MG63 (cell line): ENCODE data around the gene FOXF2. TPM values are rescaled to one million over a fixed set of nuclear protein-coding genes. Genes with fewer than 3 reads are reported as not detected.

Source experiments
- DNase-seq: peaks from one replicate; pipeline ENCODE4 v3.0.0-alpha.2; 2020
- H3K27me3 ChIP-seq: fragments of 250-450 bp; sonication (Bioruptor Pico); 2 replicates; pipeline ENCODE4 v1.5.1; 2020; ENCODE audit warnings: mild to moderate bottlenecking, moderate library complexity
- H3K36me3 ChIP-seq: fragments of 250-450 bp; sonication (Bioruptor Pico); 2 replicates; pipeline ENCODE4 v1.5.1; 2020; ENCODE audit warnings: mild to moderate bottlenecking, moderate library complexity
- H3K4me3 ChIP-seq: fragments of 250-450 bp; sonication (Bioruptor Pico); 2 replicates; pipeline ENCODE4 v1.5.1; 2020; ENCODE audit warnings: mild to moderate bottlenecking, moderate library complexity
- H3K9me3 ChIP-seq: fragments of 250-450 bp; sonication (Bioruptor Pico); 2 replicates; pipeline ENCODE4 v1.5.1; 2020; ENCODE audit warnings: mild to moderate bottlenecking, moderate library complexity
- total RNA-seq: library from RNA; depleted of rRNA; stranded (reverse); fragments of >200 nt; shearing (Covaris generic); gene quantifications from 2 replicates; pipeline ENCODE4 v1.2.3, GENCODE V29; 2014; ENCODE audit warnings: low replicate concordance

The FOXF2 gene
- total RNA-seq, 1 experiment from 2014 or later, result 2.0 TPM

DNA sequence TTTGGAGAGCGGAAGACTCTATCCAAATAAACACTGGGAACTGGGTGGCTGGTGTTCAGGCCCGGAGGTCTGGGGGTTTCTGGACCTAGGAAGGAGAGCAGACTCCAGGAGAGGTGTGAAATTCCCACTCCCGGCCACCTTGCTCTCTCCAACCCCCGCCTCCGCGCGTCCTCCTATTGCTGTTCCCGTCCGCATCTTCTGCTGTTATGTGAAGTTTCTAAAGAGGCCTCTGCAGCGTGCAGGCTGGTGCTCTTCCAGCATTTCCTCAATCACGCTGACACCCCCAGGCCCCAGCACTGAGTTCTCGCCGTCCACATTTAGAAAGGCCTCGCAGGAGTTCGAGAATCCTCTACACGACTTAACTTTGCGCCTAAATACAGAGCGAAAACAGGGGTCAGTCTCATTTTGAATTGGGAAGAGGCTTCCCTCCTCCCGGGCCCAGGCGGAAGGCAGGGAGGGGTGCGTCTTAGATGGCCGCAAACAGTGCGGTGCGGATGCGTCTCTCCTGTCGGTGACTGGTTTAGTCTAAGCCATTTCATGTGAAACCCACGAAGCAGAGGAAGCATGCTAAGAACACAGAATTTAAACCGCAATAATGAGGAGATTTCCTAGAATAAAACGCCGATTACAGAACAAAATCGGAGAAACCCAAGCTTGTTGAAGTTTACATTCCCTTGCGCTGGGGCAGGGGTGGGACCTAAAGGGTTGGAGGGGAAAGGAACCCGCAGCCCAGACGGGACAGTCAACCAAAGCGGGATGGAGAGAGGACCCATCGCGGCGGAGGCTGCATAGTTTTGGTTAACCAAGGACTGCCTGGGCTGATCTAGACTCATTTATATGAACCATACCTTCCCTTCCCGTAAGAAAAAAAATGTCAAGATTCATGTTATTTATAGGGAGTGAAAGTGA is 4.0 kb upstream of the FOXF2 start:
- Histone ChIP-seq H3K4me3 (no peak overlapping the region), H3K36me3 (no peaks in the 10 kb centered on the region), H3K9me3 (no peaks in the 10 kb centered on the region), H3K27me3 (no peaks in the 10 kb centered on the region)
- DNase-seq, result no peak

DNA sequence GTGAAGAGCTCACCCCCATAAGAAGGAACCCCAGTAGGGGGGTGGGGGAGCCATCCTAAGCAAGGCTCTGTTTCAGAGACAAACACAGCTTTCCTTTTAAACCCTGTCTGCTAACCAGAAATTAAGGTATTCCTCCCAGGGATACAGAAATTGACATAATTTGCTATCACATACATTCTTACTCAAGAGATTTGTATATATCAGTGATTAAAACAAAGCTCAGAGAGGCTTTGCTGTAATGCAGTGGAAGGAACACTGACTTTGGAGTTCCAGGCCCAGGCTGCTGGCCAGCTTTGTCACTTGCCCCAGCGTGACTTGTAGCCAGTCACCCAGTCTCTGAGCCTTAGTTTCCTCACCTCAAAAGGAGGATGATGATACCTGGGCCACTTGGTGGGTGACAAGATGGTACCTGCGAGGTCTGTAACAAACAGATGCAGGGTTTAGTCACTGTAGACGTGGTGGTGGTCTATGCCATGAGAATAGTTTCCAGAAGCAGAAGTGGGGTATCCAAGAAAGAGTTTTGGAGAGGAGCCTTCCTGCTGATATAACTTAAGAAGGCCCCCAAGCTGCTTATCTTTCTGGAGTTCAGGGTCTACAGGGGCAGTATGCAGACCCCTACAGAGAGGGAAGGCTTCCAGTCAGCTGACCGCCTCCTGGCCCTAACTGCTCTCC is 3.2 kb upstream of the FOXF2 start:
- Histone ChIP-seq H3K27me3 (no peaks in the 10 kb centered on the region), H3K4me3 (no peak overlapping the region)
- no peak for DNase-seq

DNA sequence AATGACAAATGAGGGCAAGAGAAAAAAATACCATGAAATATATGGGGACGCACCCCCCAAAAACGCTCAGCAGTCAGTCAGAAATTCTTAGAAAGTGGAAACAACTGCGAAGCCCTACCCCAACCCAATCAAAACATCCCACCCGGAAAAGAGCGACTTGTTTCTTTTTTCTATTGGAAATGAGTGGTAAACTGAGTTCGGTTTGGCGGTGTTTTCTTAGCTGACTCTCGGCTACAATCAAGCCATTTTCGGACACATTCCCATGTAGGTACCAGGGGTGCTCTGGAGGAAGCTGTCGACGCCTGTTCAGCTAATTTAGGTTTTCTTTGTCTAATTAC is 1.9 kb upstream of the FOXF2 start:
- Histone ChIP-seq H3K27me3 (no peaks in the 10 kb centered on the region), H3K36me3 (no peaks in the 10 kb centered on the region), H3K9me3 (no peaks in the 10 kb centered on the region), H3K4me3 (no peak overlapping the region)
- DNase-seq, result no peak

More for the DNA sequence above, 3.2 kb upstream of the FOXF2 start:
- no peaks in the 10 kb centered on the region for H3K9me3 ChIP-seq
- no peaks in the 10 kb centered on the region for H3K36me3 ChIP-seq

DNA sequence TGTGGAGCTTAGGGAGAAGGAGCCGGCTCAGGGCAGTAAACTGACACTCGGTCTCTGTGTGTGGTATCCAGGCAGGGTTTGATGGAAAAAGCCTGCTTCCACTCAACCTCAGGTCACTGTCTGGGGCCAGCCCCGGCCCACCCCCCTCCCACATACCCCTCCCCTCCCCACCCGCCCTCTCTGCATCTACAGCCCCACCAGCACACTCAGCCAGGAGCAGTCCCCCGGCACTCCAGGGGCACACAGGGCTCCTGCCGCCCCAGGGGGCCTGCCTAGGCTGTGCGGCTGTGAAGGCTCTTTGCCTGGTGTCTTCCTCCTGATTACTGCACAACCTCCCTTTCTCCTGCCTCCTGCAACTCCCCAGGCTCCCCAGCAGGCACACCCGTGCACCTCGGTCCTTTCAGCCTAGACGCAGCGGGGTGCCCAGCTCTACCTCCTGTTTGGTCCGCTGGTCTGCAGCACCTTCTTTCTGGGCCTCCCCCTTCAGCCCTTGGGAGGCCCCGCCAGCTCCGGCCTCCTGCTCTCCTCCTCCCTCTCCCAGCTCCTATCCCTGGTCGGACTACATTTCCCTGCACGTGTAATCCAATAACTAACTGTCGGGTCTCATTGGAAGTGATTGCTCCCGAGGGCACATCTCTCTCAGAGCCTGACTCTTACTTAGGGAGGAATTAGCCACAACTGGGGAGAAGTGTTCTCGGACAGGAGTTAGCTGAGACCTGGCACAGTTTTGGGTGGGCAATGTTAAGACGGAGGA is 1.3 kb upstream of the FOXF2 start:
- Histone ChIP-seq H3K27me3 (no peaks in the 10 kb centered on the region), H3K9me3 (no peaks in the 10 kb centered on the region), H3K36me3 (no peaks in the 10 kb centered on the region), H3K4me3 (no peak overlapping the region)
- DNase-seq, result no peak

DNA sequence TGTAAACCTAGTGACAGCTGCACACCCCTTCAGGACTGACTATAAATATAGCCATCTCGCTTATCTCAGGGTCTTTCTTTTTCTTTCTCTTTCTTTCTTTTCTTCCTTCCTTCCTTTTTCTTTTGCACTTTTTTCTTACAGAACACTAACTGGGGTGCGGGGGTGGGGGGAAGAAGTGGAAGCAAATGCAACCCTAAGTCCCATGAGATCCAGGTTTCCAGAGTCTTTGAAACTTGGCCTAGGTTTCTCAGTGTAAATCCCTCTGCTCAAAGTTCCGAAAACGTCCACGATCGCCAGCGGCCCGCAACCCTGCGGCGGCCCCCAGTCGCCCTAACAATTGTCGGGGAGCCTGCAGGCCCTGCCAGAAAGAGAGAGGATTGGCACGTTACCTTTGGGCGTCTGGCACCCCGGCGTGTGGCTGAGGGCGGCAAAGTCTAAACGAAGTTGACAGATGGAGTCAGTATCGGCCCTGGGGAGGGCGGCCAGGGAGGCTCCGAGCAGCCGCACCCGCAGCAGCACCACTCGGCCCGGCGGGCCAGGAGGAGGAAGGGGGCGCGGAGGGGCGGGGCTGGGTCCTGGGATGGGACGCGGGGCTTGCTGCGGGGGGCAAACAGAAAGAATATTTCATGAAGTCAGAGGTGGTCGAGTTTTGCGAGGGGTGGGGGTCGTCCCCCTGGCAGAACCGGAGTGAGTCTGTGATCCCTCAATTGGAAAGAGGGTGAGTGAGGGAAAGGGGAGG is 577 bp upstream of the FOXF2 start:
- no peak for DNase-seq
- no peaks in the 10 kb centered on the region for H3K27me3 ChIP-seq
- no peaks in the 10 kb centered on the region for H3K9me3 ChIP-seq
- no peak overlapping the region for H3K4me3 ChIP-seq
- no peaks in the 10 kb centered on the region for H3K36me3 ChIP-seq

DNA sequence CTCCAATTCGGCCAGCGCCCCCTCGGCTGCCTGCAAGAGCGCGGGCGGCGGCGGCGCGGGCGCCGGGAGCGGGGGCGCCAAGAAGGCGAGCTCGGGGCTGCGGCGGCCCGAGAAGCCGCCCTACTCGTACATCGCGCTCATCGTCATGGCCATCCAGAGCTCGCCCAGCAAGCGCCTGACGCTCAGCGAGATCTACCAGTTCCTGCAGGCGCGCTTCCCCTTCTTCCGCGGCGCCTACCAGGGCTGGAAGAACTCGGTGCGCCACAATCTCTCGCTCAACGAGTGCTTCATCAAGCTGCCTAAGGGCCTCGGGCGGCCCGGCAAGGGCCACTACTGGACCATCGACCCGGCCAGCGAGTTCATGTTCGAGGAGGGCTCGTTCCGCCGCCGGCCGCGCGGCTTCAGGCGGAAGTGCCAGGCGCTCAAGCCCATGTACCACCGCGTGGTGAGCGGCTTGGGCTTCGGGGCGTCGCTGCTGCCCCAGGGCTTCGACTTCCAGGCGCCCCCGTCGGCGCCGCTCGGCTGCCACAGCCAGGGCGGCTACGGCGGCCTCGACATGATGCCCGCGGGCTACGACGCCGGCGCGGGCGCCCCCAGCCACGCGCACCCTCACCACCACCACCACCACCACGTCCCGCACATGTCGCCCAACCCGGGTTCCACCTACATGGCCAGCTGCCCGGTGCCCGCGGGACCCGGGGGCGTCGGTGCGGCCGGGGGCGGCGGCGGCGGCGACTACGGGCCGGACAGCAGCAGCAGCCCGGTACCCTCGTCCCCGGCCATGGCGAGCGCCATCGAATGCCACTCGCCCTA is 963 bp downstream of the FOXF2 start:
- Histone ChIP-seq H3K9me3 (no peaks in the 10 kb centered on the region), H3K36me3 (no peaks in the 10 kb centered on the region), H3K4me3 (peak overlapping the region; percentile 60), H3K27me3 (no peaks in the 10 kb centered on the region)
- peak; percentile 37 for DNase-seq

DNA sequence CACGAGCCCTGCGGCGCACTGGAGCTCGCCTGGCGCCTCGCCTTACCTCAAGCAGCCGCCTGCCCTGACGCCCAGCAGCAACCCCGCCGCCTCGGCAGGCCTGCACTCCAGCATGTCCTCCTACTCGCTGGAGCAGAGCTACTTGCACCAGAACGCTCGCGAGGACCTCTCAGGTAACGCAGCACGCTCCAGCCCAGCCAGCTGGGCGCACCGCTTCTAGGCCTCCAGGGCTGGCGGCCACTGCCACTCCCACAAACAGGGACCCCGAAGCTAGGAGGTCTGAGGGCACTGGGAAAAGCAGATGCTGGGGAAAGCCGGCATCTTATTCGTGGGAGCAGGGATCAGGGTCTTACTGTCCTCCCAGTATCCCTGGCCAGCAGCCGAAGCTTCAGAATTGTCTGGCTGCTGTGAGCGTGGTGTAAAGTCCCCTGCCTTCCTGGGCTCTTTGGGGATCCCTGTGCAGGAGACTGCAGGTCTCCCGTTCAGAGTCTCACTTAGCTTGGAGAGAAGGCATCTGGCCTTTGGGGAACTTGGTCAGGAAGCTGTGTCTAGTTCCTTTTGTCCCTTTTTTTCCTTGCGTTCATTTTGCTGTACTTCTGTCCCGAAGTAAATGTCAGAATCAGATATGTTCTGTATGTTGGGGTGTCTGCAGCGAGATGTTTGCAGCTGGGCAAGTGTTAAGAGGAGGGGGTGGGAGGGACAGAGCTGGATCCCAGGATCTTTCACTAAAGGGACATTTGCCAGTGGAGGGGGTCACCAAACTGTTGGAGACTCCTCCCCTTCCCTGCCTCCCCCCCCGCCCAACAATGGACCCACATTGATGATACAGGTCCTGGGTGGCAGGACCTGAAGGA is 1.8 kb downstream of the FOXF2 start:
- Histone ChIP-seq H3K36me3 (no peaks in the 10 kb centered on the region), H3K4me3 (peak overlapping the region; percentile 60), H3K9me3 (no peaks in the 10 kb centered on the region), H3K27me3 (no peaks in the 10 kb centered on the region)
- peak; percentile 31 for DNase-seq

DNA sequence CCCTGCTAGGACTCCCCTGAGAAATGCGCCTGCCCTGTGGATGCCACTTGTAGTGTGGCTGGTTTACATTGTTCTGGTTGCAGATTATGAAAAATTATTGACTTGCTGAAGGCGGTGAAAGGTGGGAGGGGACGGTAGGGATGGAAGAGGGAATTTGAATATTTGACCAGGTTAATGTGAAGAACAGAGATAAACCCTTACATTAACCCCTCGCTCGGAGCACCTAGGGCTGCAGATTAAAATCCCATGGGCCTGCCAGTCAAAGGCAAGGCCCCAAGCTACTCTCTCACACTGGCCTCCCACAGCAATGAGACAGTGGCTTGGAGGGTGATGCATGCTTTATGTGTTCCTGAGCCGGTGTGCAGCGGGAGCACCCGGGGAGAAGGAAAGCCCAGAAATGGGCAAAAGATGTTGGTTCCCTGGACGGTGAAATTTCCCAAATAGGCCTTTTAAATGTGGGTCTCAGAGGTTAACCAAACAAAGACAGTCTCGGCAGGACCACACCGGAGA is 2.5 kb downstream of the FOXF2 start:
- peak overlapping the region; percentile 60 for H3K4me3 ChIP-seq
- H3K27me3 ChIP-seq, result no peaks in the 10 kb centered on the region
- H3K36me3 ChIP-seq, result no peaks in the 10 kb centered on the region
- DNase-seq, result no peak
- H3K9me3 ChIP-seq, result no peaks in the 10 kb centered on the region

DNA sequence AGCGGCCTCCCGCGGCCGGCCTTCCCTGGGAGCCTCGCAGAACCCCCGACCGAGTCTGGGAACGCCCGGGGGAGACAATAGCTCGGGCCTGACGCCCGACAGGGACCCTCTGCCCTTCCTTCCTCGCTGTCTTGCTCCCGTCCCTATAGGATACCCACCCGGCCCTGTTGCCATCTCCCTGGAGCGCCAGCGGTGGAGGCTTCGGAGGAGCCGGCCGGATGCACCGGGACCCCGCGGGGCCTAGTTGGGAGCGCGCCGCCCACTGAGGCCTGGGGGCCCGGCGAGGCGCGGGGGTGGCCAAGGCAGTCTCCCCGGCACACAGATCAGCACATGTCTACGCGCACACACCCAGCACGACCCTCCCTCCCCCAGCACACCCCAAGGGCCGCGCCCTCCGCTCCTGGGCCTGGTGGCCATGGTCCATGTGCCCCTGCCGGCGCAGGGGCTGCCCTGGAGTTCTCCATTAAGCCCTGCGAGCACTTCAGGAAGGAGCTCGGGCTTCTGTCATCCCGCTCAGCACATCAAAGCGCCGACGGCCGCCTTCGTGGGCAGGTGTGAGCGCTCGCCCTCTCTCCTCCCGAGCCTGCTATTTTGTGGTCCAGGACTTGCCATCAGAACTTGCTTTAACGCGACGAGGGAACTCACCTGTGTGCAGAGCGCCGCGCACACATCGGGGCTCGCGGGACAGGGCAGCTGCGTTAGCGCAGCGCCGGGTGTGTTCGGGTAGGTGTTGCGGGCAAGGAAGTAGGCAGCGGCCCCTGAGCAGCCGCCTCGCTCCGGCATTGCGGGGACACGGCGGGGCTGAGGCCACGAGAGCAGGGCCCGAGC is 3.7 kb downstream of the FOXF2 start:
- no peaks in the 10 kb centered on the region for H3K27me3 ChIP-seq
- no peak for DNase-seq
- no peak overlapping the region for H3K4me3 ChIP-seq
- H3K9me3 ChIP-seq, result no peaks in the 10 kb centered on the region
- no peaks in the 10 kb centered on the region for H3K36me3 ChIP-seq

DNA sequence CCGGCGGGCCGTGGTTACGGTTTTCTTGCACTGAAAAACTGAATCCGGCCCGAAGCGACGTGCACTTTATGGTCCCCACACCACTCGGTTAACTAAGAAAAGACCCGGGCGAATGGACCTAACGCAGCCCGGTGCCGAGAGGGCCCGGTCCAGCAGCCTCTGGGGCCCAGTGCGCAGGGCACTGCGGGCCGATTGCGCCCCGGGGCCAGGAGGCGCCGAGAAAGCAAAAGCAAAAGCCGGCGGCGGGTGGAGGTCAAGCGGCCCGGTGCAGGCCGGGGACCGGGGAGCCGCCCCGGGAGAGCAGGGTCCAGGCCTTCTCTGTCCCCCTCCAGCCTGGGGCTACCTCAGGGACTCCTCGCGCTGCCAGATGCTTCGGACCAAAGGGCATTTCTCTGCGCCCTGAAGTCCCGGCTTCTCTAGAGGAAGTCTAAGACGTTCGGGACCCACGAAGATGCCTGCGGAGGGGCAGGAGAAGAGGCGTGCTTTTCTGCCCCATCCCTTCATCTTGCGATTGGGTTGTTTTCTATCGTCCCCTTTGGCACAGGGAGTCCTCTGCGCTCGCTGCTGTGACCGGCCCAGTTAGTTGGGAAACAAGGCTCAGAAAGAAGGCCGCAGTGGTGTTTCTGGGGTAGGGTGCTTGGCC is 4.4 kb downstream of the FOXF2 start:
- Histone ChIP-seq H3K27me3 (no peaks in the 10 kb centered on the region), H3K9me3 (no peaks in the 10 kb centered on the region), H3K4me3 (no peak overlapping the region), H3K36me3 (no peaks in the 10 kb centered on the region)
- DNase-seq, result no peak

DNA sequence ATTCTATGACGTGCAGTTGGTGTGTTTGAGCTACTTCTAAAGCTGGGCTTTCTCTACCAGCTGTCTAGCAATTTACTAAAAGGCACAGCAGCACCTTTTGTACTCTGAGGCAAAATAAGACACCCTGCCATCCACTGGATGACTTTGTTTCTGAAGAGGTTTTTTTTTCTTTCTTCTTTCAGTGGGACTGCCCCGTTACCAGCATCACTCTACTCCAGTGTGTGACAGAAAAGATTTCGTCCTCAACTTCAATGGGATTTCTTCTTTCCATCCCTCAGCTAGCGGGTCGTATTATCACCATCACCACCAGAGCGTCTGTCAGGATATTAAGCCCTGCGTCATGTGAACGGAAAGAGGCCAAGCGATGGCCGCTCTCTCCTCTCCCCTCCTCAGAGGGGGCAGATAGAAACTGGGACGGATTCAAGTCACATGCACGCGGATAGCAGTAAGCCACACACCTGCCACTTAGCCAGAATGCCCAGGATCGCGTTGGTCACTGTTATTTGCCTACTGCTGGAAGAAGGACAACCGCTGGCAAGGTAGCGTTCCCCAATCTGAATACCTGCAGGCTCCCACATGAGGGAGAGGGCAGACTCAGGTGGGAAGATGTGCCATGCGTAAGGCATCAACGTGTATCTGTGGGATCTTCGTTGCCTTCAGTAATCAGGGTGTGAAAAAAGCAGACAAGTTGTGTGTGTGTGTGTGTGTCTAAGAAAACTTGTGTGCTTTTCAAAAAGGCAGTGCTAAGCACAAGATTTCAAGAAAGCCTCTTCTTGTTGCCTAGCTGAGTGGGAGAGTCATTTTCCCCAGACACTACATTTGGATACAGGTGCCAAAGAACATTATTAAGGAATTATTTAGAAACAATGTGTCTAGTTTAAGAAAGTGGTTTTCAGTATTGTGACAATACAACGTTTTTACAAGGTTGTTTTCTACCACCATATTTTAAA is 5.4 kb downstream of the FOXF2 start:
- H3K36me3 ChIP-seq, result no peaks in the 10 kb centered on the region
- H3K9me3 ChIP-seq, result no peaks in the 10 kb centered on the region
- no peaks in the 10 kb centered on the region for H3K27me3 ChIP-seq
- H3K4me3 ChIP-seq, result no peak overlapping the region
- no peak for DNase-seq

DNA sequence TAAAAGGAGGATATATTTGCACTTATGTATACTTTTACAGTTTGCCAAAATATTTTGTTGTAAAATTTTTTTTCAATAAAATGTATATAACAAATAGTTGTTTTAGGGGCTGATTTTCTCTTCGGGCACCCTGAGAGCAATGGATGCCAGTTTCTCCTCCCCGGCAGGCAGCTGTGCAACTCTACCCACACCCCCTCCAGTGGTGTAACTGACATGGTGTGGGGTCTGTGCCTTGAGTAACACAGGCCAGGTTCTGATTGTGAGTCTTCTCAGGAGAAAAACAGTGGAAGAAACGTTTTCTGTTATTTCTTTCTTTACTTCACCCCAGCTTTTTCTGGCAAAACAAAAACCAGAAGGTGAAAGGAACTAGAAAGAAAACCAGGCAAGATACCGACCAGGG is 6.1 kb downstream of the FOXF2 start:
- no peak overlapping the region for H3K4me3 ChIP-seq
- H3K27me3 ChIP-seq, result no peaks in the 10 kb centered on the region
- no peaks in the 10 kb centered on the region for H3K9me3 ChIP-seq
- no peak for DNase-seq
- H3K36me3 ChIP-seq, result no peaks in the 10 kb centered on the region
